ENCODE measurements around the gene KCNMA1.

DNA sequence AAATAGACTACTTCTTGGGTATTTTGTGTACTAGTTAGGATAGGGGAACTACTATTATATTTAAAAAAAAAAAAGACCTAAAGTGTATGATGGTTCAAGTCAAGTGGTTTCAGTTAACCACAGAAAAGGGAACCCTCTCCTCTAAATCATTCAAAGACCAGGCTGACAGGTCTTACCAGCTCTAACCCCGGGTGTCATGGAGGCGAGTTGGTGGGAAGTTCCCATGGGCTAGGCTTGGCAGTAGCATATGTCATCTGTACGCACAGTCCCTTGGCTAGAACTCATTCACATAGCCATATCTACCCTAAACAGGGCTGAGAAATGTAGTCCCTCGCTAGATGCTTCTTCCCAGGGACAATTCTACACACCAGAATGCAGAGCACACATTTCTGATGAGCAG lies 37.7 kb upstream of the KCNMA1 start:
- TF ChIP-seq, protein P1, sequence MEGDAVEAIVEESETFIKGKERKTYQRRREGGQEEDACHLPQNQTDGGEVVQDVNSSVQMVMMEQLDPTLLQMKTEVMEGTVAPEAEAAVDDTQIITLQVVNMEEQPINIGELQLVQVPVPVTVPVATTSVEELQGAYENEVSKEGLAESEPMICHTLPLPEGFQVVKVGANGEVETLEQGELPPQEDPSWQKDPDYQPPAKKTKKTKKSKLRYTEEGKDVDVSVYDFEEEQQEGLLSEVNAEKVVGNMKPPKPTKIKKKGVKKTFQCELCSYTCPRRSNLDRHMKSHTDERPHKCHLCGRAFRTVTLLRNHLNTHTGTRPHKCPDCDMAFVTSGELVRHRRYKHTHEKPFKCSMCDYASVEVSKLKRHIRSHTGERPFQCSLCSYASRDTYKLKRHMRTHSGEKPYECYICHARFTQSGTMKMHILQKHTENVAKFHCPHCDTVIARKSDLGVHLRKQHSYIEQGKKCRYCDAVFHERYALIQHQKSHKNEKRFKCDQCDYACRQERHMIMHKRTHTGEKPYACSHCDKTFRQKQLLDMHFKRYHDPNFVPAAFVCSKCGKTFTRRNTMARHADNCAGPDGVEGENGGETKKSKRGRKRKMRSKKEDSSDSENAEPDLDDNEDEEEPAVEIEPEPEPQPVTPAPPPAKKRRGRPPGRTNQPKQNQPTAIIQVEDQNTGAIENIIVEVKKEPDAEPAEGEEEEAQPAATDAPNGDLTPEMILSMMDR (conservative IDR thresholded peaks at IDR 0.05; ENCODE audit: low read depth, low read length) = no peak
- no peak for TF ChIP-seq EZH2 (IDR thresholded peaks at IDR 0.05; ENCODE audit: low read length, unreplicated experiment)
- TF ChIP-seq EZH2phosphoT487 (IDR thresholded peaks at IDR 0.05; ENCODE audit: borderline replicate concordance, low read length) = no peak

Data from PC-3 (cell line).